Hepatocyte (in vitro differentiated cells): ENCODE data around the gene ORM1. TPM values are rescaled to one million over a fixed set of nuclear protein-coding genes. Genes with fewer than 3 reads are reported as not detected.

Experiments used
- DNase-seq: peaks from one replicate; pipeline ENCODE4 v3.0.0-alpha.2; 2016; ENCODE audit warnings: low spot score
- H2AFZ ChIP-seq: fragments of 200-600 bp; sonication (generic); 2 replicates; pipeline ENCODE4 v1.6.0; 2016; ENCODE audit warnings: antibody characterized with exemption, mild to moderate bottlenecking
- H3K27ac ChIP-seq: fragments of 200-600 bp; sonication (generic); 2 replicates; pipeline ENCODE4 v1.5.1; 2016; ENCODE audit warnings: mild to moderate bottlenecking
- H3K27me3 ChIP-seq: fragments of 200-600 bp; sonication (generic); 2 replicates; pipeline ENCODE4 v1.6.1; 2016
- H3K36me3 ChIP-seq: fragments of 200-600 bp; sonication (generic); replicated peaks from 2 replicates; pipeline ENCODE4 v1.5.1; 2016; ENCODE audit warnings: low read depth; ENCODE audit not compliant: insufficient read depth
- H3K4me1 ChIP-seq: fragments of 200-600 bp; sonication (generic); 2 replicates; pipeline ENCODE4 v1.5.1; 2016; ENCODE audit warnings: mild to moderate bottlenecking, moderate library complexity; ENCODE audit not compliant: insufficient read depth
- H3K4me2 ChIP-seq: fragments of 200-600 bp; sonication (generic); 2 replicates; pipeline ENCODE4 v1.6.0; 2016
- H3K4me3 ChIP-seq: fragments of 200-600 bp; sonication (generic); 2 replicates; pipeline ENCODE4 v1.5.1; 2016; ENCODE audit warnings: mild to moderate bottlenecking
- H3K79me2 ChIP-seq: fragments of 200-600 bp; sonication (generic); 2 replicates; pipeline ENCODE4 v1.6.0; 2017; ENCODE audit warnings: mild to moderate bottlenecking
- H3K9me2 ChIP-seq: fragments of 200-600 bp; sonication (generic); replicated peaks from 2 replicates; pipeline ENCODE4 v1.6.0; 2017; ENCODE audit warnings: mild to moderate bottlenecking; ENCODE audit not compliant: insufficient read depth
- H3K9me3 ChIP-seq: fragments of 200-600 bp; sonication (generic); 2 replicates; pipeline ENCODE4 v1.5.1; 2016; ENCODE audit warnings: low read depth, mild to moderate bottlenecking
- H4K20me1 ChIP-seq: fragments of 200-600 bp; sonication (generic); 2 replicates; pipeline ENCODE4 v1.6.0; 2016; ENCODE audit warnings: mild to moderate bottlenecking; ENCODE audit not compliant: insufficient read depth, poor library complexity, severe bottlenecking
- CTCF ChIP-seq: fragments of 200-600 bp; sonication (generic); IDR thresholded peaks from 2 replicates; pipeline ENCODE4 v1.5.1; 2016; ENCODE audit warnings: antibody characterized with exemption, mild to moderate bottlenecking; ENCODE audit not compliant: poor library complexity
- EZH2 ChIP-seq: fragments of 200-600 bp; sonication (generic); IDR thresholded peaks from 2 replicates; pipeline ENCODE4 v1.6.1; 2016; ENCODE audit warnings: antibody characterized with exemption, mild to moderate bottlenecking, borderline replicate concordance
- EZH2phosphoT487 ChIP-seq: fragments of 200-600 bp; sonication (generic); IDR thresholded peaks from one replicate; pipeline ENCODE4 v1.6.1; 2018; ENCODE audit warnings: antibody characterized with exemption, mild to moderate bottlenecking, low read depth, moderate library complexity; ENCODE audit not compliant: unreplicated experiment, severe bottlenecking
- WGBS: methylation state at CpG from one replicate; pipeline ENCODE4 v1.1.6; 2016; ENCODE audit warnings: low lambda C conversion rate; ENCODE audit errors: missing lambda C conversion rate; 5-methylcytosine and 5-hydroxymethylcytosine counted together
- polyA plus RNA-seq: library from polyadenylated mRNA; unstranded; fragments of >200 nt; fragmentation: Nextera tagmentation; extraction: Ambion mirVana; gene quantifications from 2 replicates; pipeline ENCODE4 v1.2.1, GENCODE V29; 2016
- total RNA-seq: library from RNA; depleted of rRNA; stranded (reverse); fragments of >200 nt; gene quantifications from 2 replicates; pipeline ENCODE4 v1.2.3, GENCODE V29; 2014

Gene ORM1
- total and polyA plus RNA-seq, 2 experiments from 2014 or later, result 472 to 976 TPM

DNA sequence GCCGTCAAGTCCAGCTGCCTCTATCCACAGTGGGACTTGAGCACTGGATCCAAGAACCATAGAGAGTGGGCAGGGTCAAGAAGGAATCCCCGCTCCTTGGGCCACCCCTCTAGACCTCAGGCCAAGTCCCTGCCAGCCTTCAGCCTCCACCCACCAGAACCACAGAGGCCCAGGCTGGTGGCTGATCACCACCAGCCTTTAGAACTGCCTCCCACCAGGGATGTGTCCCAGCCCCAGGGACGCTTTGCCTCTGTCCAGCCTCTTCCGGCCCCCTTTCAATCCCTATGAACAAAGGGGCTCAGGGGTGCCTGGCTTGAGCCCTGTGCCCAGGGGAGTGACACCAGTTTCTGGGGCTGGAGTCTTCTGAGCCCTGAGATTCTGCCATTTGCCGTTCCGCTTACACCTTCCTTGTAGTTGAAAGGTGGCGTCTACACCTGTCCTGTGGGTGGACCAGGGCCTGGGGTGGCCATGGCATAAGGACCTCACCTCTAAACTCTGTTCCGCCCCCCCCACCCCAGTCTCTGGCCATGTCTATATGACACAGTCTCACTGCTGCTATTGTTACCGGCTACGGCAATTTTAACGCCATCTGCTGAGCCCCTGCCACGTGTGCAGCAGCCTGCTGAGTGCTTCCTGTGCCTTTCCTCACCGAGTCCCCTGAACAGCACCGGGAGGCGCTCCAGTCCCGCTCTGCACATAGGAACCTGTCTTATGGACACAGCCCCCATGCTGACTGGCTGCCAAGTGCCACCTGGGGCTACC is 35.7 kb upstream of the ORM1 start:
- H4K20me1 ChIP-seq, result no peaks in the 10 kb centered on the region
- no peak for DNase-seq
- no peaks in the 10 kb centered on the region for H3K27me3 ChIP-seq
- no peaks in the 10 kb centered on the region for H3K9me2 ChIP-seq
- H3K9me3 ChIP-seq, result no peaks in the 10 kb centered on the region
- peaks cover 12% of the 10 kb centered on the region for H3K4me1 ChIP-seq
- H3K4me3 ChIP-seq, result no peak overlapping the region
- H3K4me2 ChIP-seq, result no peak overlapping the region
- 94% methylated on average over 16 of the region's 16 CpGs for WGBS
- H3K36me3 ChIP-seq, result no peaks in the 10 kb centered on the region
- no peaks in the 10 kb centered on the region for H3K79me2 ChIP-seq
- TF ChIP-seq CTCF (no peak), EZH2phosphoT487 (no peak), EZH2 (no peak)
- H3K27ac ChIP-seq, result no peak overlapping the region
- no peak overlapping the region for H2AFZ ChIP-seq

DNA sequence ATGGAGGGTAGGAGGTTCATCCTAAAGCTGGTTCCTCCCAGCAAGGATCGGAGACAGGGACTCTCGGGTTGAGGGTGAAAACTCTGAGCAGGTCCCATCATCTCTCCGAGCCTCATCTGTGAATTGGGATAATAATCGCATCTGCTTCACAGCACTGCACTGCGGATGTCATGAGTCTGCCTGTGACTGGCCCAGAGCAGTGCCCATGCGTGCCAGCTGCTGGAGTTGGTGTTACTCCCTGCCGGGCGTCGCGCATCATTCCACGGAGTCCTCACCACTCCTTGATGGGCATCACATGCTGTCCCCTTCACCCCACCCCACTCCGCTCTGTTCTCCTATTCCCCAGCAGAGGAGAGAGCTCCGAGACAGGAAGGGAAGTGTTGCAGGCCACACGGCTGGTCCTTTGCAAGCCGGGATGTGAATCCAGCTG is 35.1 kb upstream of the ORM1 start:
- Histone ChIP-seq H3K27ac (no peak overlapping the region), H3K36me3 (no peaks in the 10 kb centered on the region), H3K9me2 (no peaks in the 10 kb centered on the region), H2AFZ (no peak overlapping the region), H4K20me1 (no peaks in the 10 kb centered on the region), H3K4me2 (no peak overlapping the region), H3K9me3 (no peaks in the 10 kb centered on the region), H3K4me3 (no peak overlapping the region), H3K4me1 (peaks cover 11% of the 10 kb centered on the region), H3K79me2 (no peaks in the 10 kb centered on the region), H3K27me3 (no peaks in the 10 kb centered on the region)
- no peak for TF ChIP-seq EZH2
- TF ChIP-seq CTCF, result no peak
- no peak for TF ChIP-seq EZH2phosphoT487
- WGBS, result 84% methylated on average over 12 of the region's 15 CpGs
- no peak for DNase-seq

DNA sequence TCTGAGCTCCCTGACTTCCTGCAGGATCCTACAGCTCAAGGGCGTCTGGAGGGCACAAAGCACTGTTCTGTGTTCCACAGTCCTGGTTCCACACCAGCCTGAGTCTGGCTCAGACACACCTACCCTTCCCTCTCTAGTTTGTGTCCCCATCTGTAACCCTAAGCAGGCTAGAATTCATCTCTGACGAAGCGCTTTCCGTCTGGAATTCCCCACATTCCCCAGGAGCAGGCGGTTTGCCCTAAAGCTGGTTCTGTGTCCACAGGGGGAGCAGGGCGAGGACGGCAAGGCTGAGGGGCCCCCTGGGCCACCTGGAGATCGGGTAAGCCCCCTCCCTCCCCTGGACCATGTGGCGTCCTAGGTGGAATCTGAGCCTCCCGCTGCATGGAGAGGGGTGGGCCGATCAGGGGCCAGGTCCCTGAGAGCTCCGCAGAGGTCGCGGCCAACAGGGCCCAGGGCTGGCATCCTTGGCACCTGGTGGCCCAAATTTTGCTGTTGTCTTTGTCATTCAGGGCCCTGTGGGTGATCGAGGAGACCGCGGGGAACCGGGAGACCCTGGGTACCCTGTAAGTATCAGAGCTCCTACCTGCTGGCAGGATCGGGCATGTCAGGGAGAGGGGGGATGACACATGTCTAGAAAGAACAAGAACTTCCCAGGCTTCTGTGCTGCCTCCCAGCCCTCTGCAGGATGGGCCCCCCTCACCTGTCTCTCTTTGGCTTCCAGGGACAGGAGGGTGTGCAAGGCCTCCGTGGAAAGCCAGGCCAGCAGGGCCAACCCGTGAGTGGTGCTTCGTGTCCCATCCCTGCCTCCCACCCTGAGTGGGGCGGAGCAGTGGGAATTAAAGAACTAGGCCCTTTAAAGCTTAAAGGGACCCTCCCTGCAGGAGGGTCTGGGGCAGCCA is 34.5 kb upstream of the ORM1 start:
- no peak for DNase-seq
- no peak overlapping the region for H3K4me3 ChIP-seq

More for the DNA sequence above, 34.5 kb upstream of the ORM1 start:
- Histone ChIP-seq H3K4me2 (no peak overlapping the region), H2AFZ (no peak overlapping the region), H3K27ac (no peak overlapping the region), H3K79me2 (no peaks in the 10 kb centered on the region), H3K9me3 (no peaks in the 10 kb centered on the region), H4K20me1 (no peaks in the 10 kb centered on the region), H3K36me3 (no peaks in the 10 kb centered on the region), H3K27me3 (no peaks in the 10 kb centered on the region), H3K9me2 (no peaks in the 10 kb centered on the region), H3K4me1 (peaks cover 11% of the 10 kb centered on the region)
- WGBS, result 65% methylated on average over 23 of the region's 23 CpGs
- no peak for TF ChIP-seq EZH2
- TF ChIP-seq EZH2phosphoT487, result no peak
- no peak for TF ChIP-seq CTCF
